Natural killer cell (primary cell): Measurements from ENCODE around the gene MYO5A. TPM values are rescaled to one million over a fixed set of nuclear protein-coding genes. Genes with fewer than 3 reads are reported as not detected.

Experiments
- ATAC-seq, 3 donors: fragments of 150-1000 bp in 2 of 3; fragments of 200-7000 bp in 1 of 3; cut with Tn5 transposase; 1 replicate in 1 of 3; 2 replicates in 2 of 3; pipeline ENCODE4 v1.10.0; 2021; ENCODE audit warnings: mild to moderate bottlenecking in 2 of 3, moderate library complexity in 2 of 3
- DNase-seq, 2 donors: peaks; one replicate each; pipeline versions ENCODE4 v3.0.0 to v3.0.0-alpha.2; 2013 to 2021; ENCODE audit warnings: mixed read lengths in 1 of 2
- H3K27ac ChIP-seq: one replicate; pipeline ENCODE4 v1.5.1; 2013; ENCODE audit warnings: mild to moderate bottlenecking, low read length
- H3K27me3 ChIP-seq: one replicate; pipeline ENCODE4 v1.6.1; 2013; ENCODE audit warnings: low read length; ENCODE audit not compliant: control insufficient read depth, insufficient read depth
- H3K36me3 ChIP-seq: one replicate; pipeline ENCODE4 v1.6.1; 2013; ENCODE audit warnings: low read length; ENCODE audit not compliant: control insufficient read depth, insufficient read depth
- H3K4me1 ChIP-seq: one replicate; pipeline ENCODE4 v1.6.1; 2013; ENCODE audit warnings: low read length; ENCODE audit not compliant: control insufficient read depth, insufficient read depth
- H3K4me3 ChIP-seq: one replicate; pipeline ENCODE4 v1.5.1; 2013; ENCODE audit warnings: low read length
- H3K9me3 ChIP-seq: one replicate; pipeline ENCODE4 v1.6.1; 2013; ENCODE audit warnings: low read length; ENCODE audit not compliant: control insufficient read depth, insufficient read depth
- H3K27ac Mint-ChIP-seq, 2 donors: one replicate each; pipeline ENCODE4 v1.8.0; 2022; ENCODE audit warnings: mild to moderate bottlenecking in 2 of 2, mixed read lengths in 2 of 2, moderate library complexity in 1 of 2
- H3K27me3 Mint-ChIP-seq, 2 donors: one replicate each; pipeline ENCODE4 v1.8.0; 2022; ENCODE audit warnings: low read depth in 2 of 2, mixed read lengths in 2 of 2
- H3K36me3 Mint-ChIP-seq: one replicate; pipeline ENCODE4 v1.8.0; 2022; ENCODE audit warnings: mixed read lengths
- H3K4me1 Mint-ChIP-seq, 2 donors: one replicate each; pipeline ENCODE4 v1.8.0; 2022; ENCODE audit warnings: mixed read lengths in 2 of 2
- H3K4me3 Mint-ChIP-seq: one replicate; pipeline ENCODE4 v1.8.0; 2022; ENCODE audit warnings: mild to moderate bottlenecking, moderate library complexity, mixed read lengths
- H3K9me3 Mint-ChIP-seq, 2 donors: one replicate each; pipeline ENCODE4 v1.8.0; 2022; ENCODE audit warnings: mixed read lengths in 2 of 2
- WGBS: methylation state at CpG from one replicate; pipeline ENCODE4 v1.1.7; 2013; ENCODE audit warnings: missing lambda C conversion rate; ENCODE audit not compliant: insufficient coverage; 5-methylcytosine and 5-hydroxymethylcytosine counted together
- intact Hi-C: fragments of 100-400 bp; cut with micrococcal nuclease; formaldehyde crosslinking; loops from one replicate; pipeline ENCODE4 v1.14.2; 2022
- total RNA-seq, 4 donors: library from RNA; stranded (reverse); fragments of 120-200 nt in 1 of 4; gene quantifications; one replicate each; pipeline versions ENCODE4 v1.2.3 to v1.2.4, GENCODE V29; 2013 to 2022
- TF ChIP-seq, protein P1 (sequence below): fragments of 200-600 bp; IDR thresholded peaks from one replicate; pipeline ENCODE4 v1.8.0; 2022; ENCODE audit warnings: antibody characterized with exemption

Gene MYO5A
- total RNA-seq, 3 donors from 2014 or later (not counting 1 experiment from before 2014, with no cell fraction given) = 42.8 to 51.5 (median 44.4) TPM

DNA sequence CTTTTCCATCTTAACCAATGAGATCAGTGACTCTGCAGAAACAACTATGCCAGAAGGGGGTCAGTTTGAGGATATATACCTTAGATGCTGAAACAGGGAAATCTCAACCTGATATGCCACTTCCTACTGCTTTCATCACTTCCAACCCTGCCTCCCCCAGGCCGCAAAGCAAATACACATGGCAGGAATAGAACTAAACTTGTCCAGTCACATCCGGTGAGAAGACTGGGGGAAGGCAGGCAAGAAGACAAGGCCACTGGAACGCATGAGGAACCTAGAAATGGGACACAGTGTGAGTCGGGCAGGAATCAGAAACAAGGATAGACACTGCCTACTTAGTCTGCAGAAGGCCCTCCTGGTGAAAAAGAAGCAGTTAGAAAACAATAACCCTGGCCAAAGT, 90.6 kb downstream of the MYO5A start:
- DNase-seq = peak in 1 of 2 donors; percentile 5

DNA sequence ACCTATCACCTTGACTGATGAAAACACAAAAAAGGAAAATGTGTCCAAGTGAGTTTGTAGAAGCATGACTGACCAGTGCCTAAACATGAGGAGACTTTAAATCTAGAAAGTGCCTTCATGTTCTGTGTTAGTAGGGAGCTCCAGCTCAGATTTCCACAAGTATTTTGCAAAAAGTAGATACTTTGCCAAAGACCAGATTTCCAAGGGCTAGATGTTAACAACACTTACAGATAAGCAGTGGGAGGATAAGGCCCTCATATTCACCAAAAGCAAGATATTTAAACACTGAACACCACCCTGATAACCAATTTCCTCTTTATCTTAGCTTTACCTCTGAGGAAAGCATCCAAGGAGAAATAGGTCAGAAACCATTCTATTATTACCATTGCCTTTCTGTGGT, 91.0 kb downstream of the MYO5A start:
- no peaks in the 10 kb centered on the region for H3K36me3 ChIP-seq
- Mint-ChIP-seq H3K27ac (peak overlapping the region; percentile 14 to 52), H3K9me3 (no peaks in the 10 kb centered on the region), H3K36me3 (no peaks in the 10 kb centered on the region), H3K27me3 (no peaks in the 10 kb centered on the region), H3K4me1 (peaks cover 44 to 45% of the 10 kb centered on the region in 2 donors), H3K4me3 (no peak overlapping the region)
- ATAC-seq = no peak
- no peak overlapping the region for H3K4me3 ChIP-seq
- peaks cover 7% of the 10 kb centered on the region for H3K4me1 ChIP-seq
- TF ChIP-seq, protein P1, sequence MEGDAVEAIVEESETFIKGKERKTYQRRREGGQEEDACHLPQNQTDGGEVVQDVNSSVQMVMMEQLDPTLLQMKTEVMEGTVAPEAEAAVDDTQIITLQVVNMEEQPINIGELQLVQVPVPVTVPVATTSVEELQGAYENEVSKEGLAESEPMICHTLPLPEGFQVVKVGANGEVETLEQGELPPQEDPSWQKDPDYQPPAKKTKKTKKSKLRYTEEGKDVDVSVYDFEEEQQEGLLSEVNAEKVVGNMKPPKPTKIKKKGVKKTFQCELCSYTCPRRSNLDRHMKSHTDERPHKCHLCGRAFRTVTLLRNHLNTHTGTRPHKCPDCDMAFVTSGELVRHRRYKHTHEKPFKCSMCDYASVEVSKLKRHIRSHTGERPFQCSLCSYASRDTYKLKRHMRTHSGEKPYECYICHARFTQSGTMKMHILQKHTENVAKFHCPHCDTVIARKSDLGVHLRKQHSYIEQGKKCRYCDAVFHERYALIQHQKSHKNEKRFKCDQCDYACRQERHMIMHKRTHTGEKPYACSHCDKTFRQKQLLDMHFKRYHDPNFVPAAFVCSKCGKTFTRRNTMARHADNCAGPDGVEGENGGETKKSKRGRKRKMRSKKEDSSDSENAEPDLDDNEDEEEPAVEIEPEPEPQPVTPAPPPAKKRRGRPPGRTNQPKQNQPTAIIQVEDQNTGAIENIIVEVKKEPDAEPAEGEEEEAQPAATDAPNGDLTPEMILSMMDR = no peak
- no peaks in the 10 kb centered on the region for H3K9me3 ChIP-seq
- intact Hi-C loops = no loop called here
- no peaks in the 10 kb centered on the region for H3K27me3 ChIP-seq
- H3K27ac ChIP-seq = no peak overlapping the region
- no peak for DNase-seq

More for the DNA sequence above, 90.6 kb downstream of the MYO5A start:
- Mint-ChIP-seq H3K27ac (peak overlapping the region; percentile 14 to 52), H3K9me3 (no peaks in the 10 kb centered on the region), H3K36me3 (no peaks in the 10 kb centered on the region), H3K4me3 (no peak overlapping the region), H3K4me1 (peaks cover 41 to 42% of the 10 kb centered on the region in 2 donors), H3K27me3 (no peaks in the 10 kb centered on the region)
- H3K27me3 ChIP-seq = no peaks in the 10 kb centered on the region
- intact Hi-C loops = no loop called here
- no peak overlapping the region for H3K4me3 ChIP-seq
- H3K9me3 ChIP-seq = no peaks in the 10 kb centered on the region
- H3K36me3 ChIP-seq = no peaks in the 10 kb centered on the region
- TF ChIP-seq, protein P1 = no peak
- ATAC-seq = peak in 2 of 3 donors; percentile 25 to 53
- 41% methylated on average over 4 of the region's 4 CpGs for WGBS
- H3K4me1 ChIP-seq = peaks cover 7% of the 10 kb centered on the region
- H3K27ac ChIP-seq = no peak overlapping the region

DNA sequence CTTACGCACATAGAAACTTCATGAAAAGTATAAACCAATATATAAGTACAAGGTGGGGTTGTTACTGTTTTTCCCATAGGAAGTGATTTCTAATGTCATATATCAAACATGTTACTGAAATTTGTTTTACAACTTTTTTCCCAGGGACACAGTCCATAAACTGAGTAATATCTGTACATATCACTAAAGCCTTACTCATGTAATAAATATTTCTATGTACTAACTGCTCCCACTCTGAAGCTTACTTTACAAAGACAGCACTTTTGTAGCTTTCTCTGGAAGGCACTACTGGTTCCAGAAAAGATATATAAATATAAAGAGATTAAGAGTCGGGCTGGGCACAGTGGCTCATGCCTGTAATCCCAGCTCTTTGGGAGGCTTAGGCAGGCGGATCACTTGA, 91.7 kb downstream of the MYO5A start:
- no peaks in the 10 kb centered on the region for H3K27me3 ChIP-seq
- TF ChIP-seq, protein P1 = no peak
- Mint-ChIP-seq H3K27me3 (no peaks in the 10 kb centered on the region), H3K36me3 (no peaks in the 10 kb centered on the region), H3K27ac (peak overlapping the region in 1 of 2 donors; percentile 14), H3K9me3 (no peaks in the 10 kb centered on the region), H3K4me3 (no peak overlapping the region), H3K4me1 (peaks cover 42 to 47% of the 10 kb centered on the region in 2 donors)
- no peaks in the 10 kb centered on the region for H3K36me3 ChIP-seq
- intact Hi-C loops = no loop called here
- no peak overlapping the region for H3K27ac ChIP-seq
- WGBS = 94% methylated on average over 2 of the region's 3 CpGs
- no peak overlapping the region for H3K4me3 ChIP-seq
- ATAC-seq = no peak
- H3K4me1 ChIP-seq = peaks cover 7% of the 10 kb centered on the region
- no peak for DNase-seq
- no peaks in the 10 kb centered on the region for H3K9me3 ChIP-seq

DNA sequence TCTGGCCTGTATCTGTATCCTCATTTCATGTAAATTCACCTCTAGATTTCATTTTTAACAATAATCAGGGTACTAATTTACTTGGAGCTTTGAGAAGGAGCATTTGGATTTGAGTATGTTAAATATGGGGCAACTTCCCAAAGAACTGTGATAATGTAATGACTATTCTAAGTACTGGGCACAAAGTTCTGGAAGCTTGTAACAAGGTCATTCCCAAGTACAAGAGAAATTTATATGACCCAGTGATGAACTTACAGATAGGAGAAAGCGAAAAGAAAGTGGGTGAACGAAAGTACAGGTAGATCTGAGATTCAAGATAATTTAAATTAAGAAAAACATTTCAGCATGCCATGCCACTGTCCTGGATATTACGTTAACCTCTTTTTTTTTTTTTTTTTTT, 93.8 kb downstream of the MYO5A start:
- H3K4me3 ChIP-seq = no peak overlapping the region
- Mint-ChIP-seq H3K27ac (no peak overlapping the region), H3K27me3 (no peaks in the 10 kb centered on the region), H3K9me3 (no peaks in the 10 kb centered on the region), H3K4me3 (no peak overlapping the region), H3K36me3 (no peaks in the 10 kb centered on the region), H3K4me1 (peaks cover 34 to 43% of the 10 kb centered on the region in 2 donors)
- no peaks in the 10 kb centered on the region for H3K36me3 ChIP-seq
- H3K27me3 ChIP-seq = no peaks in the 10 kb centered on the region
- DNase-seq (no peak), ATAC-seq (no peak)
- intact Hi-C loops = no loop called here
- TF ChIP-seq, protein P1 = no peak
- H3K9me3 ChIP-seq = no peaks in the 10 kb centered on the region
- 100% methylated on average over 3 of the region's 3 CpGs for WGBS
- no peak overlapping the region for H3K27ac ChIP-seq
- peaks cover 7% of the 10 kb centered on the region for H3K4me1 ChIP-seq
